Activated naive CD8-positive, alpha-beta T cell treated with anti-CD3 and anti-CD28 coated beads, Interleukin-2, amount 50 U/mL, for 24 hours (primary cell): ENCODE measurements around the gene CAPN2.
"Not testable (repeated sequence)": the region's sequence is repeated elsewhere in the genome, so short reads cannot be mapped to it uniquely, and the experiment has no call there.

Source experiments
- ATAC-seq: fragments of 150-1000 bp; cut with Tn5 transposase; one replicate; pipeline ENCODE4 v1.10.0; 2021
- DNase-seq: peaks from one replicate; pipeline ENCODE4 v3.0.0; 2021
- H3K27ac Mint-ChIP-seq: one replicate; pipeline ENCODE4 v1.8.0; 2021; ENCODE audit warnings: mild to moderate bottlenecking, mixed read lengths
- H3K27me3 Mint-ChIP-seq: one replicate; pipeline ENCODE4 v1.8.0; 2021; ENCODE audit warnings: mixed read lengths
- H3K36me3 Mint-ChIP-seq: one replicate; pipeline ENCODE4 v1.8.0; 2021; ENCODE audit warnings: low read depth, mixed read lengths
- H3K4me1 Mint-ChIP-seq: one replicate; pipeline ENCODE4 v1.8.0; 2021; ENCODE audit warnings: mixed read lengths
- H3K4me3 Mint-ChIP-seq: one replicate; pipeline ENCODE4 v1.8.0; 2021; ENCODE audit warnings: mild to moderate bottlenecking, moderate library complexity, mixed read lengths
- H3K9me3 Mint-ChIP-seq: one replicate; pipeline ENCODE4 v1.8.0; 2021; ENCODE audit warnings: mixed read lengths

The CAPN2 gene

DNA sequence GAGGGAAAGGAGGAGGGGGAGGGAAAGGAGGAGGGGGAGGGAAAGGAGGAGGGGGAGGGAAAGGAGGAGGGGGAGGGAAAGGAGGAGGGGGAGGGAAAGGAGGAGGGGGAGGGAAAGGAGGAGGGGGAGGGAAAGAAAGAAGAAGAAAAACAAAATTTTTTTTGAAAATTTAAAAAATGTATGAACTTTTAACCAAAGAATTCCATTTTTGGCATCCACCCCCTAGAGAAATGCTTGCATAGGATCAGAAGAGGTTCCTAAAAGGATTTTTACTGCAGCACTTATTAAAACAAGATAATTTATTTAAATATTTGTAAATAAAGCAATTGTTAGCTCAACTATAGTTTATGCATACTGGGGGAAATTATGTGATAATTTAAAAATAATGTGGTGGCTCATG, 104.9 kb downstream of the CAPN2 start:
- ATAC-seq, H3K9me3 Mint-ChIP-seq, H3K27me3 Mint-ChIP-seq, DNase-seq, H3K27ac Mint-ChIP-seq, H3K4me3 Mint-ChIP-seq: not testable (repeated sequence)
- Mint-ChIP-seq H3K4me1 (peaks cover 21% of the 10 kb centered on the region), H3K36me3 (peaks cover 36% of the 10 kb centered on the region)

DNA sequence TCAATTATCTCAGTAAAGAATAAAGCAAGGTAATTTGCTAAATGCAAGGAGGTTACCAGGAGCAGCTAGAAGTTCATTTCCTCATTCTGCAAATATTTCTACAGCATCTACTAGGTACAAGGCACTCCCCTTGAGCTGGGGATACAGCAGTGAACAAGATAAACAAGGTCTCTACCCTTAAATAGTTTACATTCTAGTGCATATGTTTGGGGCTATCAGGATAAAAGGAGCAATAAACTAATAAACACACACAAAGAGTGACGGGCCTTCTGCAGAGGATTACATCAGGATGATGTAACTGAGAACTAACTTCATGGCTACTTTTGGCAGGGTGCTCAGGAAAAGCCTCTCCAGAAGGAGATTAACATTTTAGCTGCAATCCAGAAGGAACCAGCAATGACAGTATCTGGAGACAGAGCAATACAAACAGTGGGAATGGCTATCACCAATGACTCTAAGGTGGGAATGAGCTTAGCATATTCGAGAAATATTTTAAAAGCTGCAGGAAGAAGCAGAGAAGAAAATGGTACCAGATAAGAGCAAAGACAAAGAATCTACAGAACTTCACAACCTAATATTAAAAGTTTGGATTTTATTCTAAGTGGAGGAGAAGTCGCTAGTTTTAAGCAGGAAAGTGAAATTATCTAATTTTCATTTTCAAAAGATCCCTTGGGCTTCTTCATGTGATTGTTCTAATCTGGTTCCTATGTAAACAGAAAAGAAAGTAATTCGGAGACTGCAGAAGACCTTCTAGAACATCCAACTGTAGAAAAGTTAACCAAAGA, 107.6 kb downstream of the CAPN2 start:
- ATAC-seq = no peak
- H3K9me3 Mint-ChIP-seq = no peaks in the 10 kb centered on the region
- H3K27ac Mint-ChIP-seq = no peak overlapping the region
- H3K36me3 Mint-ChIP-seq = peaks cover 15% of the 10 kb centered on the region
- no peak overlapping the region for H3K4me3 Mint-ChIP-seq
- no peak for DNase-seq
- H3K27me3 Mint-ChIP-seq = no peaks in the 10 kb centered on the region
- H3K4me1 Mint-ChIP-seq = peaks cover 26% of the 10 kb centered on the region

- no peak overlapping the region for H3K27ac Mint-ChIP-seq
These were observed 108.1 kb downstream of the CAPN2 start for GRCh38 chr1:223820515-223820858.

GRCh38 chr1:223820971-223821370, 108.6 kb downstream of the CAPN2 start:
- DNase-seq = no peak
- Mint-ChIP-seq H3K36me3 (peaks cover 13% of the 10 kb centered on the region), H3K4me1 (peaks cover 33% of the 10 kb centered on the region), H3K27me3 (no peaks in the 10 kb centered on the region), H3K9me3 (no peaks in the 10 kb centered on the region), H3K4me3 (no peak overlapping the region), H3K27ac (no peak overlapping the region)
- ATAC-seq = no peak

More at GRCh38 chr1:223820515-223820858, 108.1 kb downstream of the CAPN2 start:
- DNase-seq (no peak), ATAC-seq (no peak)
- peaks cover 15% of the 10 kb centered on the region for H3K36me3 Mint-ChIP-seq
- H3K4me3 Mint-ChIP-seq = no peak overlapping the region
- no peaks in the 10 kb centered on the region for H3K9me3 Mint-ChIP-seq
- H3K27me3 Mint-ChIP-seq = no peaks in the 10 kb centered on the region
- peaks cover 30% of the 10 kb centered on the region for H3K4me1 Mint-ChIP-seq

DNA sequence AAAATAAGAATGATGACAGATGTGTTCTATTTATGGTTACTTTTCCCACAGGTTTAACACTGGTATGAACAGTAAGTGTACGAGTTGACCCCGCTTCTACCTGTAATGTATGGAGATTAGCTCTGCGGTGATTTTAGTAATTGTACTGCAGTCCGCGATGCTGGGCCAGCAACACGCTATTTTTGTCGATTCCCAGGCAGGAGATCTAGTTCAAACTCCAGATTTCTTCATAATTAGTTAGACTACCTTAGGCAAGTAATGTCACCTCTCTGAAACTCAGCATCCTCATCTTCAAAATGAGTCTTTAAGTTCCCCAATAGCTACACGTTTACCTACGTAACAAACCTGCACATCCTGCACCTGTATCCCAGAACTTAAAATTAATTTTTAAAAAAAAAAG, 111.9 kb downstream of the CAPN2 start:
- Mint-ChIP-seq H3K27ac (no peak overlapping the region), H3K4me3 (no peak overlapping the region), H3K9me3 (no peaks in the 10 kb centered on the region), H3K4me1 (peaks cover 56% of the 10 kb centered on the region), H3K36me3 (peaks cover 15% of the 10 kb centered on the region), H3K27me3 (no peaks in the 10 kb centered on the region)
- ATAC-seq = no peak
- no peak for DNase-seq

DNA sequence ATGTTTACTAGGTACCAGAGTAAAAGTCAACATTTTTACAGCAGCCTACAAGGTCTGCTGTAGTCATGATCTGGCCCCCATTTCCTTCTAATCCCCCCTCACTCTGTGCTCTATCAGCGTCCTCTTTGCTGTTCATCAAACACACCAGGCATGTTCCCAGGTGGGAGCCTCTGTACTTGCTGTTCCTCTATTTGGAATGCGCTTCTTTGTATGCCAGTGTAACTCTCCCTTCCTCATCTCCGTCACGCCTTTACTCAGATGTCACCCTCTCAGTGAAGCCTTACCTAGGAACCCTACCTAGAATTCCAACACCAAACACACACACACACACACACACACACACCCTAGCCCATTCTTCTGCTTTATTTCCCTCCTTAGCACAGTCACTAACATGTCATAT, 112.4 kb downstream of the CAPN2 start:
- DNase-seq (no peak), ATAC-seq (no peak)
- peaks cover 16% of the 10 kb centered on the region for H3K36me3 Mint-ChIP-seq
- no peak overlapping the region for H3K4me3 Mint-ChIP-seq
- peaks cover 60% of the 10 kb centered on the region for H3K4me1 Mint-ChIP-seq
- no peaks in the 10 kb centered on the region for H3K9me3 Mint-ChIP-seq
- no peak overlapping the region for H3K27ac Mint-ChIP-seq
- no peaks in the 10 kb centered on the region for H3K27me3 Mint-ChIP-seq
